ENCODE results near the gene CRIP1. TPM values are rescaled to one million over a fixed set of nuclear protein-coding genes. Genes with fewer than 3 reads are reported as not detected.

CRIP1 gene
- total RNA-seq, 1 donor from 2014 or later: 7.0 TPM

GRCh38 chr14:105453847-105454246 lies 32.8 kb upstream of the CRIP1 start:
- TF ChIP-seq CTCF (conservative IDR thresholded peaks at IDR 0.05; ENCODE audit: low read depth, low read length): no peak
- no peak for DNase-seq (ENCODE audit: low read depth)
- H3K4me3 ChIP-seq (ENCODE audit: low read depth, low read length): no peak overlapping the region

DNA sequence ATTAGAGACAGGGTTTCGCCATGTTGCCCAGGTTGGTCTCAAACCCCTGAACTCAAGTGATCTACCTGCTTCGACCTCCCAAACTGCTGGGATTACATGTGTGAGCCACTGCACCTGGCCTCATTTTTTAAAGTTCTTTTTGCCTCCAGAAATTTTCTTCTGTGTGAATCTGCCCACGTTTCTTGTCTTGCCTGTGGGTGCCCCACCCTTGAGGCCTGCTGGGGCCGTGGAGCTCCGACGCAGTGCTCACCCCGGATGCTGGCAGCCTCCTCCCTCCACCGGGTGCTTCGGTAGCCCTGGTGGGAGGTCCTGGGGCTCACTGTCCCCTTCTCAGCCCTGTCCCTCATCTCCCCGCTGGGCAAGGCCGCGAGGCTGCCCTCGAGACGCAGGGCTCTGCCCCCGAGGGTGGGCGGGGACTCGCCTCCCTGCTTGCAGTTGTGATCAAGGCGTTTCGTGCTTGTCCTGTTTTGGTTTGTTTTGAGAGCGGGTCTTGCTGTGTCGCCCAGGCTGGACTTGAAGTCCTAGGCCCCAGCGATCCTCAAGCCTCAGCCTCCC lies 31.5 kb upstream of the CRIP1 start:
- H3K4me3 ChIP-seq (ENCODE audit: low read depth, low read length): no peak overlapping the region
- TF ChIP-seq CTCF (conservative IDR thresholded peaks at IDR 0.05; ENCODE audit: low read depth, low read length): no peak
- no peak for DNase-seq (ENCODE audit: low read depth)

GRCh38 chr14:105455766-105456660 lies 30.7 kb upstream of the CRIP1 start:
- TF ChIP-seq CTCF (conservative IDR thresholded peaks at IDR 0.05; ENCODE audit: low read depth, low read length): no peak
- DNase-seq (ENCODE audit: low read depth): no peak
- H3K4me3 ChIP-seq (ENCODE audit: low read depth, low read length): no peak overlapping the region

DNA sequence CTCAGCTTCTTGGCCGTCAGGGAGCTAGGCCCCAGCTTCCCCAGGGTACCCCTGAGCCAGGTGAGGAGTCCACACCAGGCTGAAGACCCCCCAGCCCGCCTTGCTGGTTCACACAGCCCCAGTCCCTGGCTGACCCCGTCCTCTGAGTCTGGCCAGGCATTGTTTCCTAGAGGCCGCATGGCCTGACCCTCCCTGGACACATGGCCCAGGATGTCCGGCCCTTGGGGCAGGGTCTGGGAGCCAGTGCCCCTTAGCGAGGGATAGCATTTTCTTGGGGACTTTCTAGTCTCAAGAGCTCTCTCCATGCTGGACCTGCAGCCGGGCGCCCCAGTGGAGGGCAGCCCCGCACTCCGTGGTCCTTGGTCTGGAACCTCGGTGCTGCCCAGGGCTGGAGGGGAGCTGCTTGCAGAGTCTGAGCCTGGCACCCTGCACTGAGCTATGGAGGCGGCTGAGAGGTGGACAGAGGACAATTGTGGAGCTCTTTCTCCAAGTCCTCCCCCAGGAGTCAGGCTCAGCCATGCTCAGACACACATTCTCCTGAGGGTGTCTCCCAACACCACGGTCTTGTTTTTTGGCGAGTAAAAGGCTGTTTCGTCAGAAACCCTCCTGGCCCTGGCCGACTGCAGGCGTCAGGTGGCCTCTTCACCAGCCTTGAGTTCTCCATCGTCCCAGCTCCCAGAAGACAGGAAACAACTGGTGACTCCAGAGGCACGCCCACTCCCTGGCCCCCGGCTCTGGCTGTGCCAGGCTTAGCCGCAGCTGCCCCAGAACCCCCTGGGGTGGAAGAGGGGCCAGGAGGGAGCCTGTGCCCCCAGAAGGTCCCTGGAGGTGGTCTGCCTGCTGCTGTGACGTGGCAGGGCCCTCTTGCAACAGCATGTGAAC lies 29.7 kb upstream of the CRIP1 start:
- no peak overlapping the region for H3K4me3 ChIP-seq (ENCODE audit: low read depth, low read length)
- DNase-seq (ENCODE audit: low read depth): no peak
- no peak for TF ChIP-seq CTCF (conservative IDR thresholded peaks at IDR 0.05; ENCODE audit: low read depth, low read length)

DNA sequence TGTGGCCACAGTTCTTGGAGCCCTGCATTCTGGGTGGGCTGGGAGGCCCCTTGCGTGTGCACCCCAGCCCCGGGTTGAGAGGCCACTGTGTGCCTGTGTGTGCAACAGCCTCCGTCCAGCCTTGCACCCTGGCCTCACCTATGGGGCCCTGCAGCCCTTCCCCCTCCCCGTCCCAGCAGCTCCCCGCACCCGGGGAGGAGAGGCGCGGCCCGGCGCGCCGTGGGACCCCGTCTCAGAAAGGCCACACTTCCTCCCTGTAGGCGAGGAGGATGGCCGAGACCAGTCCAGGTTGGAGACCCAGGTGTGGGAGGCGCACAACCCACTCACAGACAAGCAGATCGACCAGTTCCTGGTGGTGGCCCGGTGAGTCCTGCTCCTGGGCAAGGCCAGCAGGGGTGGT lies 28.7 kb upstream of the CRIP1 start:
- no peak for TF ChIP-seq CTCF (conservative IDR thresholded peaks at IDR 0.05; ENCODE audit: low read depth, low read length)
- H3K4me3 ChIP-seq (ENCODE audit: low read depth, low read length): no peak overlapping the region

GRCh38 chr14:105458571-105458970 lies 28.1 kb upstream of the CRIP1 start:
- no peak for DNase-seq (ENCODE audit: low read depth)
- TF ChIP-seq CTCF (conservative IDR thresholded peaks at IDR 0.05; ENCODE audit: low read depth, low read length): no peak

More for the DNA sequence above, 28.7 kb upstream of the CRIP1 start:
- DNase-seq (ENCODE audit: low read depth): no peak

More at GRCh38 chr14:105458571-105458970, 28.1 kb upstream of the CRIP1 start:
- no peak overlapping the region for H3K4me3 ChIP-seq (ENCODE audit: low read depth, low read length)

Data from epithelial cell of proximal tubule (primary cell).